PFSK-1 (cell line): ENCODE results near the gene MYO16.

Experiments
- FOXP2 ChIP-seq: optimal IDR thresholded peaks from 2 replicates; pipeline ENCODE3; 2011; ENCODE audit warnings: borderline replicate concordance, control low read depth, inconsistent platforms; ENCODE audit not compliant: insufficient read depth; ENCODE audit errors: extremely low read length, extremely low read depth
- POLR2AphosphoS5 ChIP-seq: IDR thresholded peaks from 2 replicates; pipeline ENCODE4 v1.6.1; 2012; ENCODE audit warnings: low read depth, mild to moderate bottlenecking, control low read depth, low read length, moderate library complexity
- REST ChIP-seq, 2 experiments: IDR thresholded peaks; 2 replicates each; pipeline versions ENCODE4 v1.6.1 to v1.8.0; 2011 to 2012; ENCODE audit warnings: low read depth in 2 of 2, low read length in 2 of 2, control low read depth in 1 of 2, inconsistent platforms in 1 of 2, mild to moderate bottlenecking in 1 of 2, moderate library complexity in 1 of 2; ENCODE audit not compliant: insufficient read depth in 1 of 2
- SIN3A ChIP-seq: IDR thresholded peaks from 2 replicates; pipeline ENCODE4 v1.6.1; 2012; ENCODE audit warnings: mild to moderate bottlenecking, low read length, moderate library complexity, borderline replicate concordance; ENCODE audit not compliant: insufficient read depth
- TAF1 ChIP-seq: IDR thresholded peaks from 2 replicates; pipeline ENCODE4 v1.6.1; 2012; ENCODE audit warnings: low read length, control low read depth, borderline replicate concordance; ENCODE audit not compliant: insufficient read depth

Gene MYO16

GRCh38 chr13:109227344-109227940, 598.0 kb downstream of the MYO16 start:
- no peak for TF ChIP-seq REST (IDR thresholded peaks at IDR 0.05; ENCODE audit: insufficient read depth in 1 of 2, low read depth in 2 of 2, low read length in 2 of 2)
- TF ChIP-seq POLR2AphosphoS5: no peak
- no peak for TF ChIP-seq SIN3A
- no peak for TF ChIP-seq FOXP2
- no peak for TF ChIP-seq TAF1

GRCh38 chr13:109228211-109228610, 598.8 kb downstream of the MYO16 start:
- no peak for TF ChIP-seq TAF1

DNA sequence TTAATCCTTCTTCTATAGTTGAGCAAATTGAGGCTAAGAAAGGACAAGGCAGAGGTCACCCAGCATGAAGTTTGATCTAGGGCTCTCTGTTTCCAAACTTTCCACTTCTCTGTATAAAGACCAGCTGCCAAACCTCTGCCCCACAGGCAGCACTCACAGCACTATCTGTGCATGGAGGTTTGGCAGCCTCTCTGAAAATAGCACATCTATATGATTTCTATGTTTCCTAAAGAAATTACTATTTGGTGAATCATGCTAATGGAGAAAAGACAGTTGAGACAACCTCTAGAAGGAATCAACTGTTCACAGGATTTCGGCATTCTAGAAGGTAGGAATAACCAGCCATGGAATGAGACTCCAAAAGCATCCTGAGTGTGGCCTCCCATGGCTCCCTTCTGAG, 602.5 kb downstream of the MYO16 start:
- no peak for TF ChIP-seq FOXP2
- no peak for TF ChIP-seq REST (IDR thresholded peaks at IDR 0.05; ENCODE audit: insufficient read depth in 1 of 2, low read depth in 2 of 2, low read length in 2 of 2)
- no peak for TF ChIP-seq POLR2AphosphoS5
- TF ChIP-seq TAF1: no peak

DNA sequence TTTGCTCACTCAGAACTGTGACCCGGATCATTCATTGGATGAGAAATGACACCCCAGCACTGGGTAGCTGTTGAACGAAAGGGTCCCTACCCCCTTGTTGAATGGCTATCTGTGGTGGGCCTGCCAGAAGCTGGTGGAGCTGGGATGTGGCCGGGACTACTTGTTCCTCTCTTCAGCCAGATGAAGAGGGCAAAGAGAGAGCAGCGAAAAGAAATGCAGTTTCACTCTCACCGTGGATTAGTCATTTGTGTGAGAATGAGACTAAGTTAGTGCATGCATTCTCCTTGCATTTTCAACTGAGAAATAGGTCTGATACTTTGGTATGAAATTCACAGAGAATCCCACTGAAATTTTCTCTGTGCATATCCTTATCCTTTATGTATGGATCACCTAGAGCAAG, 603.9 kb downstream of the MYO16 start:
- TF ChIP-seq REST (IDR thresholded peaks at IDR 0.05; ENCODE audit: insufficient read depth in 1 of 2, low read depth in 2 of 2, low read length in 2 of 2) (no peak), TAF1 (no peak), POLR2AphosphoS5 (no peak), SIN3A (no peak), FOXP2 (no peak)

- no peak for TF ChIP-seq FOXP2
- TF ChIP-seq SIN3A: no peak
- TF ChIP-seq TAF1: no peak
- TF ChIP-seq REST (IDR thresholded peaks at IDR 0.05; ENCODE audit: insufficient read depth in 1 of 2, low read depth in 2 of 2, low read length in 2 of 2): no peak
- TF ChIP-seq POLR2AphosphoS5: no peak
These were observed 606.5 kb downstream of the MYO16 start for GRCh38 chr13:109235901-109236300.
